Measurements from ENCODE around the gene A3GALT2. TPM values are rescaled to one million over a fixed set of nuclear protein-coding genes. Genes with fewer than 3 reads are reported as not detected.
A peak's percentile ranks its signal among the peaks of the same experiment; 100 is the strongest.

Gene A3GALT2
- total and polyA plus RNA-seq, 12 donors = 0.25 TPM; not detected in 11

DNA sequence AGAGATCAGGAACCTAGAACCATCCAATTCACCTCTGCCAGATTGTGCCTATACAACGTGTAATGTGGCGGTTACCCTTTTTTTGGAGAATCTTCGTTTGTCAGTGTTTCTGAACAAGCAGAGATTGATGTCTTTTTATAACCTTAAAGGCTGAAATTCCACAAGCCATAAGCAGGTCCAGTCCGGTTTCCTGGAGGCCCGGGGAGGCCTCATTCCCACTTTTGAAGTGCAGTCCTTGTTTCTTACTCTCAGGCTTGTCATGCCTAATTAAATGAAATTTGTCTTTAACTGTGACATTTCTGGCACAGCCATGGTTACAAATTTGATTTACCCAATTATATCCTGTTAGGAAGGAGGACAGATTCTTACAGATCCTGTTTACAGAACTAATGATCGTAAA, 36.8 kb downstream of the A3GALT2 start:
- Histone ChIP-seq H3K27me3 (no peaks in the 10 kb centered on the region), H3K4me3 (no peak overlapping the region), H3K27ac (no peak overlapping the region), H3K9me3 (no peaks in the 10 kb centered on the region), H3K36me3 (peaks cover 0 to 91% (median 39%) of the 10 kb centered on the region in 9 donors), H3K4me1 (peaks cover 0 to 34% (median 9%) of the 10 kb centered on the region in 9 donors)
- intact Hi-C loops (cut with DNase I) = no loop called here
- no peak for TF ChIP-seq CTCF (IDR thresholded peaks at IDR 0.05)
- ATAC-seq (no peak), DNase-seq (no peak)
- 83 to 86% methylated on average over 6 of the region's 6 CpGs for WGBS, 2 donors

GRCh38 chr1:33282791-33283190, 38.1 kb downstream of the A3GALT2 start:
- no peak for TF ChIP-seq CTCF (IDR thresholded peaks at IDR 0.05)
- peaks cover 0 to 99% (median 46%) of the 10 kb centered on the region in 9 donors for H3K36me3 ChIP-seq
- intact Hi-C loops (cut with DNase I) = no loop called here
- H3K27ac ChIP-seq = no peak overlapping the region
- no peaks in the 10 kb centered on the region for H3K9me3 ChIP-seq
- H3K27me3 ChIP-seq = no peaks in the 10 kb centered on the region
- H3K4me1 ChIP-seq = peaks cover 0 to 23% (median 9%) of the 10 kb centered on the region in 9 donors
- no peak for DNase-seq
- H3K4me3 ChIP-seq = no peak overlapping the region
- ATAC-seq = no peak
- WGBS, 2 donors = 82 to 93% methylated on average over 3 of the region's 3 CpGs

DNA sequence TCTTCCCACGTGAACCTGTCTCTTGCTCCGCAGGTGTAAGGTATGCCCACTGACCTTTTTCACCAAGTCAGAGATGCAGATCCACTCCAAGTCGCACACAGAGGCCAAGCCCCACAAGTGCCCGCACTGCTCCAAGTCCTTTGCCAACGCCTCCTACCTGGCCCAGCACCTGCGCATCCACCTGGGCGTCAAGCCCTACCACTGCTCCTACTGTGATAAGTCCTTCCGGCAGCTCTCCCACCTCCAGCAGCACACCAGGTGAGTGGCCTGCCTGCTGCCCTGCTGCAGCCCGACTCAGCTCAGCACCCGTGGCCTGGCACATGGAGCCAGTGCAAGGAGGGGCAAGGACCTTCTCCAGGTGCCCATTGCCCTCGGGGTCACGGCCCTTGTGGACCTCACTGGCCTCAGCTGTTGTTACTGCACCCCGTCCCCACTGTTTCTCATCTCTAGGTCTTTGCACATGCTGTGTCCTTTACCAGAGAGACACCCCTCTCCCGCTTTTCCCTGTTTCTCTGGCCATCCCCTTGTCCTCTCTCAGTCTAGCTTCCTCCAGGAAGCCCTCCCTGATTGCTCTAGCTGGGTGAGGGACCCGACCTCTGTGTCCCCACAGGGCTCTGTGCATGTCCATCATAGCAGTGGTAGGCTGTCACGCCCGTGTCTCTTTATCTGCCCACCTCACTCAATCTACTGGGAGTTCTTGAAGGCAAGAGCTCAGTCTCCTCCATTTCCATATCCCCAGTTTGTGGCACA, 39.2 kb downstream of the A3GALT2 start:
- WGBS, 2 donors = 95 to 96% methylated on average over 17 of the region's 17 CpGs
- DNase-seq = no peak
- Histone ChIP-seq H3K27me3 (no peaks in the 10 kb centered on the region), H3K9me3 (no peaks in the 10 kb centered on the region), H3K36me3 (peaks cover 0 to 100% (median 54%) of the 10 kb centered on the region in 9 donors), H3K27ac (no peak overlapping the region), H3K4me1 (peaks cover 0 to 13% (median 5%) of the 10 kb centered on the region in 9 donors), H3K4me3 (no peak overlapping the region)
- intact Hi-C loops (cut with DNase I) = no loop called here
- peak in 2 of 8 donors; percentile 17 to 43 for ATAC-seq
- TF ChIP-seq CTCF (IDR thresholded peaks at IDR 0.05) = no peak

DNA sequence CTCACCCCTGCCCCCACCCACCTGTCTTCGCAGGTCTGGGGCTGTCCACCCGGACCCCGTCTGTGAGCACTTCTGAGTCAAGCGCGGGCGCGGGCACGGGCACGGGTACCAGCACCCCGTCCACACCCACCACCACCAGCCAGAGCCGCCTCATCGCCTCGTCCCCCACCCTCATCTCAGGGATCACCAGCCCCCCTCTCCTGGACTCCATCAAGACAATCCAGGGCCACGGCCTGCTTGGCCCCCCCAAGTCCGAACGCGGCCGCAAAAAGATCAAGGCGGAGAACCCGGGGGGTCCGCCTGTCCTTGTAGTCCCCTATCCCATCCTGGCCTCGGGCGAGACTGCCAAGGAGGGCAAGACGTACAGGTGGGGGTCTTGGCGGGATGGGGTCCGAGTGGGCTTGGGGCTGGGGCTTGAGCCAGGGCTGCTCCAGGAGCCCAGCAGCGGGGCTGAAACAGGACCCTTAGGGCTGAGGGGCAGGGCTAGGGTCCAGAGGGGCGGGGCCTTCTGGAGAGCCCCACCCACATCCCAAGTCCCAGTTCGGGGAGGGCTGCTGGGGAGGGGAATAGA, 40.7 kb downstream of the A3GALT2 start:
- Histone ChIP-seq H3K4me1 (no peaks in the 10 kb centered on the region), H3K4me3 (no peak overlapping the region), H3K27ac (no peak overlapping the region), H3K9me3 (no peaks in the 10 kb centered on the region), H3K27me3 (no peaks in the 10 kb centered on the region), H3K36me3 (peaks cover 0 to 100% (median 55%) of the 10 kb centered on the region in 9 donors)
- DNase-seq (no peak), ATAC-seq (peak in 2 of 8 donors; percentile 28)
- no peak for TF ChIP-seq CTCF (IDR thresholded peaks at IDR 0.05)
- intact Hi-C loops (cut with DNase I) = no loop called here
- WGBS, 2 donors = 95 to 96% methylated on average over 29 of the region's 29 CpGs
